ENCODE measurements around the gene LRRC23. TPM values are rescaled to one million over a fixed set of nuclear protein-coding genes. Genes with fewer than 3 reads are reported as not detected.
"Not testable (repeated sequence)": the region's sequence is repeated elsewhere in the genome, so short reads cannot be mapped to it uniquely, and the experiment has no call there.

The LRRC23 gene
- total RNA-seq, 2 donors from 2014 or later: 8.5 TPM

DNA sequence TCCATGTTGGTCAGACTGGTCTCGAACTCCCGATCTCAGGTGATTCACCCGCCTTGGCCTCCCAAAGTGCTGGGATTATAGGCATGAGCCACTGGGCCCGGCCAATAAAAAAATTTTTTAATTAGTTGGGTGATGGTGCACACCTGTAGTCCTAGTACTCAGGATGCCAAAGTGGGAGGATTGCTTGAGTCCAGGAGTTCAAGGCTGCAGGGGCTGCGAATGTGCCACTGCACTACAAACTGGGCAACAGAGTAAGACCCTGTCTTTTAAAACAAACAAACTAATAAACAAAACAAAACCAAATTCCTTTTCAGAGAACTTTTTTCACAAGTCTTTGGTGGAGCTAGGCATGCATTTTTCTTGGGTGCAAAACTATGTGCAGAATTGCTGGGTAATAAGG is 21.4 kb upstream of the LRRC23 start:
- Histone ChIP-seq H3K9me3 (no peaks in the 10 kb centered on the region), H3K27me3 (replicated peaks; ENCODE audit: insufficient read depth) (no peaks in the 10 kb centered on the region), H3K36me3 (peaks cover 13% of the 10 kb centered on the region), H3K4me1 (ENCODE audit: control insufficient read depth in 1 of 2, low read depth in 2 of 2) (no peaks in the 10 kb centered on the region), H3K27ac (no peak overlapping the region), H3K4me3 (no peak overlapping the region)
- TF ChIP-seq, protein P1, sequence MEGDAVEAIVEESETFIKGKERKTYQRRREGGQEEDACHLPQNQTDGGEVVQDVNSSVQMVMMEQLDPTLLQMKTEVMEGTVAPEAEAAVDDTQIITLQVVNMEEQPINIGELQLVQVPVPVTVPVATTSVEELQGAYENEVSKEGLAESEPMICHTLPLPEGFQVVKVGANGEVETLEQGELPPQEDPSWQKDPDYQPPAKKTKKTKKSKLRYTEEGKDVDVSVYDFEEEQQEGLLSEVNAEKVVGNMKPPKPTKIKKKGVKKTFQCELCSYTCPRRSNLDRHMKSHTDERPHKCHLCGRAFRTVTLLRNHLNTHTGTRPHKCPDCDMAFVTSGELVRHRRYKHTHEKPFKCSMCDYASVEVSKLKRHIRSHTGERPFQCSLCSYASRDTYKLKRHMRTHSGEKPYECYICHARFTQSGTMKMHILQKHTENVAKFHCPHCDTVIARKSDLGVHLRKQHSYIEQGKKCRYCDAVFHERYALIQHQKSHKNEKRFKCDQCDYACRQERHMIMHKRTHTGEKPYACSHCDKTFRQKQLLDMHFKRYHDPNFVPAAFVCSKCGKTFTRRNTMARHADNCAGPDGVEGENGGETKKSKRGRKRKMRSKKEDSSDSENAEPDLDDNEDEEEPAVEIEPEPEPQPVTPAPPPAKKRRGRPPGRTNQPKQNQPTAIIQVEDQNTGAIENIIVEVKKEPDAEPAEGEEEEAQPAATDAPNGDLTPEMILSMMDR (IDR thresholded peaks at IDR 0.05): no peak
- ATAC-seq (ENCODE audit: insufficient number of reproducible peaks, low FRiP score, low read depth) (no peak), DNase-seq (ENCODE audit: low spot score) (no peak)

DNA sequence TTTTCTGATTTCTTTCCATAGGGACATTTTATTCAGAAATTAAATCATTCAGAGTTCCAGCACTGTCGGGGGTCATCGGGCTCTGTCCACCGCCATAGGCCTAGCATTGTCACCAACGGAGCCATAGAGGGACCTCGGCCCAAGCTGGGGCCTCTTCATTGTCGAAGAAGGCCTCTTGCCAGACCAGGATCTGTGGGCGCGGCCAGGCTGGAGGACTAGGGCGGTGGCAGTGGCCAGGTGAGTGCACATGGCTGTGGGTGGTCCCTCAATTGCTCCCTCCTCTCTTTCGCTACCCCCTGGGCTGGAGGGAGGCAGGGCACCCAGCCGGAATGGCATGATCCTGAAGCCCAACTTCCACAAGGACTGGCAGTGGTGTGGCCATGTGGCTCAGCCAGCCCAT is 20.9 kb upstream of the LRRC23 start:
- DNase-seq (ENCODE audit: low spot score) (no peak), ATAC-seq (ENCODE audit: insufficient number of reproducible peaks, low FRiP score, low read depth) (no peak)
- no peaks in the 10 kb centered on the region for H3K27me3 ChIP-seq (replicated peaks; ENCODE audit: insufficient read depth)
- H3K4me1 ChIP-seq (ENCODE audit: control insufficient read depth in 1 of 2, low read depth in 2 of 2): no peaks in the 10 kb centered on the region
- peaks cover 13% of the 10 kb centered on the region for H3K36me3 ChIP-seq
- H3K27ac ChIP-seq: no peak overlapping the region
- TF ChIP-seq, protein P1 (IDR thresholded peaks at IDR 0.05): no peak
- H3K9me3 ChIP-seq: no peaks in the 10 kb centered on the region
- no peak overlapping the region for H3K4me3 ChIP-seq

DNA sequence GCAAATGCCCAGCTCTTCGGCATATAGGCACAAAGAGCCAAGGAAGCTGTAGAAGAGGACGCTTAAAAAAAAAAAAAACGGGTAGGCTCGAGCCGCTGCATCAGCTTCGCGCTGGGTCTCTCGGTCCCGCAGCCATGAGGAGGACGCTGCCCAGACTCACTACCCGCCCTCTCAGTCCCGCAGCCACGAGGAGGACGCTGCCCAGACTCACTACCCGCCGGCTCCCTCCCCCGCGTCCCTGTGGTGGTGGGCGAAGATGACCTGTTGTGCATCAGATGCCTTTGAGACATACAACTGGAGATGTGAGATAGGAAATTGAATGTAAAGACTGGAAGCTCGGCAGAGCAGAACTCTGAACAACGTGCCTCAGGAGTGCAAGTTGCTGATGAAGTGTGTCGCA is 20.1 kb upstream of the LRRC23 start:
- no peak for DNase-seq (ENCODE audit: low spot score)
- no peak for ATAC-seq (ENCODE audit: insufficient number of reproducible peaks, low FRiP score, low read depth)

DNA sequence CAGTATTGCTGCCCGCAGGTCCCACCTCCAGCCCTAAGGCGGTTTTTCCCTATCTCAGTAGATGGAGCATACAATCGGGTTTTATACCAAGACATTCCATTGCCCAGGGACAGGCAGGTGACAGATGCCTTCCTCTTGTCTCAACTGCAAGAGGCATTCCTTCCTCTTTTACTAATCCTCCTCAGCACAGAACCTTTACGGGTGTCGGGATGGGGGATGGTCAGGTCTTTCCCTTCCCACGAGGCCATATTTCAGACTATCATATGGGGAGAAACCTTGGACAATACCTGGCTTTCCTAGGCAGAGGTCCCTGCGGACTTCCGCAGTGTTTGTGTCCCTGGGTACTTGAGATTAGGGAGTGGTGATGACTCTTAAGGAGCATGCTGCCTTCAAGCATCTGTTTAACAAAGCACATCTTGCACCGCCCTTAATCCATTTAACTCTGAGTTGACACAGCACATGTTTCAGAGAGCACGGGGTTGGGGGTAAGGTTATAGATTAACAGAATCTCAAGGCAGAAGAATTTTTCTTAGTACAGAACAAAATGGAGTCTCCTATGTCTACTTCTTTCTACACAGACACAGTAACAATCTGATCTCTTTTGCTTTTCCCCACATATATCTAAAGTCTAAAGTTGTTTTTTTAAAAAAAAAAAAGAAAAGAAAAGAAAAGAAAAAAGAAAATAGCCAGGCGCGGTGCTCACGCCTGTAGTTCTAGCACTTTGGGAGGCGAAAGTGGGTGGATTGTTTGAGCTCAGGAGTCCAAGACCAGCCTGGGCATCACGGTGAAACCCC is 18.2 kb upstream of the LRRC23 start:
- not testable (repeated sequence) for DNase-seq (ENCODE audit: low spot score); H3K4me3 ChIP-seq; H3K9me3 ChIP-seq; ATAC-seq (ENCODE audit: insufficient number of reproducible peaks, low FRiP score, low read depth); H3K27ac ChIP-seq; H3K27me3 ChIP-seq (replicated peaks; ENCODE audit: insufficient read depth); H3K4me1 ChIP-seq (ENCODE audit: control insufficient read depth in 1 of 2, low read depth in 2 of 2)
- H3K36me3 ChIP-seq: peaks cover 13% of the 10 kb centered on the region

More for the DNA sequence above, 20.1 kb upstream of the LRRC23 start:
- Histone ChIP-seq H3K27ac (no peak overlapping the region), H3K36me3 (peaks cover 13% of the 10 kb centered on the region), H3K27me3 (replicated peaks; ENCODE audit: insufficient read depth) (no peaks in the 10 kb centered on the region), H3K4me3 (no peak overlapping the region), H3K9me3 (no peaks in the 10 kb centered on the region), H3K4me1 (ENCODE audit: control insufficient read depth in 1 of 2, low read depth in 2 of 2) (no peaks in the 10 kb centered on the region)
- TF ChIP-seq, protein P1 (IDR thresholded peaks at IDR 0.05): no peak

DNA sequence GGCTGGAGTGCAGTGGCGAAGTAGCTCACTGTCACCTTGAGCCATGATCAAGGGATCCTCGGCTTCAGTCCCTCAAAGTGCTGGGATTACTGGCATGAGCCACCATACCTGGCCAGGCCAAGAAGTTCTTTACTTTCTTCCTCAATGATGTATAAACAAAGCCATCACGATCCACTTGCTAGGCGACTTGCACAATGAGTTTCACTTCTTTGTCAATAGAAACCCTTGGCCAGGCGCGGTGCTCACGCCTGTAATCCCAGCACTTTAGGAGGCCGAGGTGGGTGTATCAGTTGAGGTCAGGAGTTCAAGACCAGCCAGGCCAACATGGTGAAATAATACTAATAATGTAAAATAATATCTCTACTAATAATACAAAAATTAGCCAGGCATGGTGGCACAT is 17.2 kb upstream of the LRRC23 start:
- H3K4me3 ChIP-seq: no peak overlapping the region
- DNase-seq (ENCODE audit: low spot score): no peak
- no peak for ATAC-seq (ENCODE audit: insufficient number of reproducible peaks, low FRiP score, low read depth)

More for the DNA sequence above, 17.2 kb upstream of the LRRC23 start:
- Histone ChIP-seq H3K9me3 (no peaks in the 10 kb centered on the region), H3K36me3 (peaks cover 13% of the 10 kb centered on the region), H3K27ac (no peak overlapping the region), H3K27me3 (replicated peaks; ENCODE audit: insufficient read depth) (no peaks in the 10 kb centered on the region), H3K4me1 (ENCODE audit: control insufficient read depth in 1 of 2, low read depth in 2 of 2) (peaks cover 4 to 17% of the 10 kb centered on the region in 2 donors)
- TF ChIP-seq, protein P1 (IDR thresholded peaks at IDR 0.05): no peak
